GM03348 (cell line): ENCODE results near the gene DUSP22.

Experiments used
- DNase-seq: peaks from one replicate; pipeline ENCODE4 v3.0.0; 2012; ENCODE audit warnings: low spot score

Gene DUSP22

DNA sequence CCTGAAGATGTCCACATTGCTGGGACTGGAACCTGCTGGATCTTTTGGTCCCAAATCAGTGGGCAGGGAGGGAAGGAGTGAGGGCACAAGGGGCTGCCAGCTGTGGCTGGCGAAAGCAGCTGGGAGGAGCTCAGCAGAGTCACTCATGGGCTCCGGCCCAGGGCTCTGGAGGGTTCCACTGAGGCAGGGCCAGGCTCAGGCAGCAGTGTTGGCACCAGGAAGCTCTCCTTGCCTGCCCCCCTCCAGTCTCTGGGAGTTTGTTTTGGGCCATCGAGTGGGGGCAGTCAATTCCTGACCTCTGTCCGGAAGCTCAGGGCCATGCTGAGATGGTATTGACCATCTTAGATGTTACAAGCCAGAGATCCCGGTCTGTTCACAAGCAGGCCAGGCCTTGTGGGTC, 60.2 kb downstream of the DUSP22 start:
- no peak for DNase-seq

GRCh38 chr6:352896-353470, 60.7 kb downstream of the DUSP22 start:
- DNase-seq: no peak

DNA sequence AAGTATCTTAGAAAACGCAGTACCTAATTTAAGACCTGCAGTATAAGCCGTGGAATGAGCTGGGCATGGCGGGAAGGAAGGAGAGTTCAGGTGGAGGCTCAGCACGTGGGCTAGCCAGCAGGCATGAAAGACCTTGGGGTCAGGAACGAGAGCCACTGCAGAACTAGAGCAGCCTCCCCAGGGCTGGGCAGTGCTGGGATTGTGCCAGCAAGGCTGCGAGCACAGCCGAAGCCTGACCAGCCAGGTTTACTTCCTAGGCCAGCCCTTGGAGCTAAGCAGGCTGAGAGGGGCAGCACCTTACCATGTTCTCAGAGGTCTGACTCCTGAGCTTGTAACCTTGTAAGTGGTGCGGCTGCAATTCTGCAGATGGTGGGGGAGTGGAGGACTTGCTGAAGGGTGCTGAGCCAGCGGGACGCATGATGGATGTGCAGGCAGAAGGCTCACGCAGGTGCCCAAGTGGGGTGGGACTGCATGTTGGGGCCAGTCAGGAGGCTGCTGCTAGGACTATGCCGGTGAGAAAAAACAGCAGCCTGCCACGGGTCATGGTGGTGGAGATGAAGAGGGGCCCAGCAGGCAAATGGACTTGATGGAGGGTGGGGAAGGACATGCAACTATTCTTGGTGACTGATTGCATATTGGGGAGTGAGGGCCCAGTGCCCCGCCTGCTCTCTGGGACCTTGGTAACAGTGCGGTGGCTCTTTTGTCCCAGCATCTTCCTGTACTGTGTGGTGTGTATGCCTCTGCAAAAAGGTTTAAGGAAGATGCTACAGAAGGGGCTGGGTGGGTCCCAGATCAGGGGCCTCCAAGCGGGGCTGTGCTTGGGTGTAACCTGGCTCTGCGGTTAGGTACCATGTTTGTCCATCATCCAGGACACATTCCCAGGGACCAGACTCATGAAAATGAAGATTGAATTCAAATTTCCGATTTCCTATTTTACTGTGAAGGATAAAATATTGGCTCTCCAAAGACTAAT, 61.6 kb downstream of the DUSP22 start:
- no peak for DNase-seq

DNA sequence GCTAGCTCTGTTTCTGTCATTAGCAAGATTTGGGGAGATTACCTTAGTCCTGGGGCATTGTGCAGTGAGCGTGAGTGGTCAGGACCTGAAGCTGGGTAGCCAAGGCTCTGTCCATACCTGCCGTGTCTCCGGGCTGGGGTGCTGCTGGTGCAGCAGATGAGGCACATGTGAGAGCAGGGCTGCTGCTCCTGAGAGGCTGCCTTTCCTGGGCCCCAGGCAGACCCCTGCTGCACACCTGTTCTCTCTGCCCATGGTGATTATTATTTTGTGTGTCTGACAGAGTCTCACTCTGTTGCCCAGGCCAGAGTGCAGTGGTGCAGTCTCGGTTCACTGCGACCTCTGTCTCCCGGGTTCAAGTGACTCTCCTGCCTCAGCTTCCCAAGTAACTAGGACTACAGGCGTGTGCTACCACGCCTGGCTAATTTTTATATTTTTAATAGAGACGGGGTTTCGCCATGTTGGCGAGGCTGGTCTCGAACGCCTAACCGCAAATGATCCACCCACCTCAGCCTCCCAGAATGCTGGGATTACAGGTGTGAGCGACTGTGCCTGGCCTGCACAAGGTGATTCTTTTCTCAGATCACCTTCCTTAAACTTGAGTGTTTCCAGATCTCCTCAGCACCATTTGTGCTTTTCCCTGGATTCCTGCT, 62.5 kb downstream of the DUSP22 start:
- DNase-seq: no peak

- DNase-seq: no peak
Observed at GRCh38 chr6:355373-356208, 63.3 kb downstream of the DUSP22 start.

- DNase-seq: no peak
Observed at GRCh38 chr6:356828-357251, 64.6 kb downstream of the DUSP22 start.

DNA sequence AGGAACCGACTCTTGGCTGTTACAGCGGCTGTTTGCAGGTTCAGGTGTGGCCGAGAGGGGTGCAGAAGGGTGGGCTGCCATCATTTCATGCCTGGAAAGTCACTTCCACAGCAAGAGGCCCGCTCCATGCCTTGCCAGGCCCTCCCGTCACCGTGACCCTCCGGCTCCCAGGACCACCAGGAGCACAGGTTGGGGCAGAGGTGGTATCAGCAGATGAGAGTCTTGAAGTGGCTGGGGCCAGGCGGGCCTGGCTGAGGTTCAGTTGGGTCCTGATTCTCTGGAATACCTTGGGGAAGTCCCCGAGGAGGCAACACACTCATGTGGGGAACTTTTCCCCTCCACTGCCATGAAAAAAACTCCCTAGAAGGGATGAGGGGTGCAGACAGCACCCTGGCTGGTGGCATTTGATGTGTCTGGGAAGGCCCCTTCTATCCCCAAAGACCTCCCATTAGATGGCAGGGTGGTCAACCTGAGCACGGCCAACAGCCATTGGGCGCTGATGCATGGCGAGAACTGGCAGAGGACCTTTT, 65.0 kb downstream of the DUSP22 start:
- no peak for DNase-seq

GRCh38 chr6:357791-358341, 65.6 kb downstream of the DUSP22 start:
- no peak for DNase-seq

- DNase-seq: no peak
Observed at GRCh38 chr6:358432-358831, 66.1 kb downstream of the DUSP22 start.

- DNase-seq: no peak
Observed at GRCh38 chr6:358847-359246, 66.6 kb downstream of the DUSP22 start.

DNA sequence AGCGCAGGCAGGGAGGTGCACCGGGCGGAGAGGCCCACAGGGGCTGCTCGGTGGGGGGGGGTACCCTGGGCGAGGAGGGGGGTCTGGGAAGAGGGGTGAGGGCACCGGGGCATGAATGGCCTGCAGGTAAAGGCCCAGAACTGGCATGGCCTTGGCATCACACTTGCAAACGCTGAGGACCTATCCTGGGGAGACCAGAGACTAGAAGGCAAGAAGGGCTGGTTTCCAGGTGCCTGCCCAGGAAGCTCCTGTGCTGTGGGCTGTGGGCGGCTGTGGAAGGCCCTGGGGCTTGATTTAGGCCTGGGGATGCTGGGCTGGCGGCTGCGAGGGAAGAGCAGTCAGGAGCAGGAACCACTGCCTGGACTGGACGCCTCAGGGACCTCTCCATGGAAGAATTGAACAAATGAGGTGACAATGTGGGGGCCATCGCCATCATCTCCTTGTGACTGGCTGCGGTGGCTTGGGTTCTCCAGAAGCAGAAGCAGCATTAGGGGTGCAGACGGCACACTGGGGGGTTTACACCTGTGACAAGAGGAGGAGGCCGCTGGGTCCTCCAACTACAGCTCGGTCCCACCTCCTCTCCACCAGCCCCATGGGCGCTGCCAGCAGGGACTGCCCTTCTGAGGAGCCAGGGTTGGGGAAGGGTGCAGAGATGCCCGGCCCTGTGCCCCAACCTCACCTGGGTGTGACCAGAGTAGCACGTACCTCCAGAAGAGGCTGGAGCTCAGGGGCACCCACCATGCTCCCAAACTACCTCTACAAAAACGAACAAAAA, 67.2 kb downstream of the DUSP22 start:
- DNase-seq: no peak

DNA sequence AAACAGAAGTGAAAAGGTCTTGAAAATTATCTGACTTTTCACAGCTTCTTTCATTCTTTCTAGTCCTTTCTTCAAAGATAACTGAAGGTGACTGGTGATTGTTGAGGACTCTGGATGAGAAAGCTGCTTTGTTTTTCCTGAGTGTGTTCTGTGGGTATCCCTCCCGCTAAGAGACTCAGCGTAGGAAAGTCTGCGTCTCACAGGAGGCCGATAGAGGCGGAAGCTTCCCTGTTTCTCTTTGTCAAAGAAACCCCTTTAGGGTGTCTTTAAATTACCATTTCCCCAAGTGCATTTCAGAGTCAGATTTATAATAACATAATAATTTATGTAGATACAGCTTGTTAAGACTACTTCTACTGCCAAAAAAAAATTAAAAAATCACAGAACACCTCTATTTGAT, 68.1 kb downstream of the DUSP22 start:
- no peak for DNase-seq

DNA sequence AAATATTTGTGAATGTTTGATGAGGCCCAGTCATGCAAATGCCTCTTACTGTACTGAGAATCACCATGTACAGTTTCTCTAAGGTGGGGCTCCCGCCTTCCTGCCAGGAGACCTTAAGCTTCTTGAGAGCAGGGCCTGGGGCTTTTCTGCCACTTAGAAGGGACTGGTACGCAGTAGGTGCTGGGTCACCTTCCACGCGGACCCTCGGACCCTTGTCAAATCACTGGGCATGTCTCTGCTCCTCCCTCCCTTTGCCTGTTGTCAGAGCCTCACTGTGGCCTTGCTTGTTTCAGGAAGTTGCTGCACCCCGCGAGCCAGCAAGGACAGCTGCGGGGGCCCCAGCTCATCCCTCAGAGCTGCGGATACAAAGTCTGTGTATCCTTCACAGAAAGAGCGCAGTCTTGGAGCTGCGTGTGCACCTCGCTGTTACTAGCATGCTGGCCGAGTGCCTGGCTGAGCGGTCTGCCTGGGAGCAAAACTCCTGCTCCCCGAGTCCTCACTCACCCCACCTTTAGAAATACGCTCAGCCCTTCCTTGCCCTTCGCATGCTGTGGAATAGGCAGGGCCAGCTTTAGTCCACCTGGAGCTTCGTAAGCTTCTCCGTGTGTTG, 68.6 kb downstream of the DUSP22 start:
- DNase-seq: no peak

GRCh38 chr6:361411-362132, 69.3 kb downstream of the DUSP22 start:
- DNase-seq: no peak

DNA sequence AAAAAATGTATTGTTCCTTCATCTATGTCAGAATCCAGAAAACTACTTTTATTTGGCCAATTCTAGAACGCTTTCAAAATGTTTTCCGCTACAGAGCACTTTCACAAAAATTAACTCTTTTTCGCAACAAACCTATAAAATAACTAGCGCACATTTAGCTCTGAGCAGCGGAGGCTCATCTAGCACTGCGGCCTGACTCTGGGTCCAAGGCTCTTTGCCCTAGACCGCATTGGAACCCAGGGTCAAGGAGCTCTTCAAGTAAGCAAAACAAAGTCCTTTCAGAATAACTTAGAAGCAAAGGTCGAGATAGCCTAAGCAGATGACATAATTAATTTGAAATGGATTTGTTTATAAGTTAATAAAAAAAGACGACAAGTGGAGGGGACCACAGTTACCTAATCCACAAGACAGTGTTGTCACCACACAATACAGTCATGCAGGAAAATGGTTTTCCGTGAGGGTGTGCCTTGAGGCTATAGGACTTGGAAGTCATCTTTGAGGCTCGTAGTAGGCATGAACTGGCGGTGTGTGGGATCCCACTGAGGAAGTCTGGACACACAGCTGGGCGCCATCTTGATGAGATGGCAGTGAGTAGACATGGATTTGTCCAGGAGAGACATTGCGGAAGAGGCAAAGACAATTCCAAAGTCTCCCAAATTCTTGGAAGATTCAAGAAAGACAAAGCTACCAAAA, 70.1 kb downstream of the DUSP22 start:
- DNase-seq: no peak

DNA sequence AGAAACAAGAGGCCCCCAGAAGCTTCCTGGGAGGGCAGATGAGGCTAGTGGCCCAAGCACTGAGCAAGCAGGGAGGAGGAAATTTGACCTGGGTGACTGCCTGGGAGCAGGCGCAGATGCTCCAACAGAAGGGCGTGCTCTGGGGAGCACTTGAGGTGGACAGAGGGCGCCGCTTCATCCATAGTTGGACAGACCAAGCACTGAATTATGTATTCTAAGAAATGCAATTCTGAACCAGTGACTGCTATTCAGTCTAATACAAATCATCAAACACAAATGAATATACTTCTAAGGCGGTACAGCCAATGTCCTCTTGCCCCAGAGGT, 70.6 kb downstream of the DUSP22 start:
- no peak for DNase-seq

DNA sequence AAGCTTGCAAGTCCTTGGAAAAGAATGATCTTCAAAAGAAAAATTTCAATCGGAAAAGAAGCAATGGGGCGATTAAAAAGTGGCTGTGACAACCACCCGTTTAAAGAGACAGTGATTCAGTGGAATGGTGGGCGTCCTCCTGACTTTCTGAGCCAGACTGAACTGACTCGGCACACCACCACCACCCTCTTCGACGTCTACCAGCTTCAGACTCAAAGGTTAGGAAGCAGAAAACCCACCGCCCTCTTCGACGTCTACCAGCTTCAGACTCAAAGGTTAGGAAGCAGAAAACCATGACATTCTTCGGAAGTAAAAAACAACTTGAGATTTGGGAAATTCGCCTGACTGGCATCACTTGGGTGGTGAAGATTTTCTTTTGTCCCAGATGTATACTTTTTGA, 71.0 kb downstream of the DUSP22 start:
- no peak for DNase-seq

DNA sequence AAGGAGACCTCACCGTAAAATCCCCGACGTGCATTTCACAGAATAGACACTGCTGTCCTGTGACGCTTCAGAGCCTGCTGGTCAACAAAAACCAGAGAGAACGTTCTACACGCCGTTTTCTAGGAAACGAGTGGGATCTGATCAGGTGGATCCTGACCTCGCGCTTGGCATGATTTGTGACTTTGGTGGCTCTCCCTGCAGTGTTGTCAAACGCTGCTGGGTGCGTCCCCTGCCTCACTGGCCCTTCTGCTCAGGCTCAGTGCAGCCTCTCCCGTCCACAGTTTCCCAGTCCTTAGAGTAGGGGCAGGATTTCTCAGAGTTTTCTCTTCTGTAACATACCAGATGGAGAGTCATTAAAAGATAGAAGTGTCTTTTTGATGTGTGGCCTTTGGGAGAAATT, 71.6 kb downstream of the DUSP22 start:
- no peak for DNase-seq
